ENCODE data around the gene ZNF467.

DNA sequence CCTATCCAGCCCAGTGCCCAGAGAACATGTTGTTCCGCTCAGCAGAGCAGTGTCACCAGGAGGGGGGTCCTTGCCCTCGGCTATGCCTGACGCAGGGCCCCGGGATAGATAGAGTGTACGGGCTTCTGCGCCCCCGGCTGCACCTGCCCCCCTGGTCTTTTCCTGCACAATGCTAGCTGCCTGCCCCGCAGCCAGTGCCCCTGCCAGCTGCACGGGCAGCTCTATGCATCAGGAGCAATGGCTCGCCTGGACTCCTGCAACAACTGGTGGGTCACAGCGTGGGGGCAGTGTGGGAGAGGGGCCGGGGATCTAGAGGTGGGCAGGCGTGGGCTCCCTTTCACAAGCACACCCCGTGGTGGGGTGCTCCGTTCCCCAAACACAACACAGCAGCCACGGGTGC, 33.3 kb upstream of the ZNF467 start:
- TF ChIP-seq, protein P1, sequence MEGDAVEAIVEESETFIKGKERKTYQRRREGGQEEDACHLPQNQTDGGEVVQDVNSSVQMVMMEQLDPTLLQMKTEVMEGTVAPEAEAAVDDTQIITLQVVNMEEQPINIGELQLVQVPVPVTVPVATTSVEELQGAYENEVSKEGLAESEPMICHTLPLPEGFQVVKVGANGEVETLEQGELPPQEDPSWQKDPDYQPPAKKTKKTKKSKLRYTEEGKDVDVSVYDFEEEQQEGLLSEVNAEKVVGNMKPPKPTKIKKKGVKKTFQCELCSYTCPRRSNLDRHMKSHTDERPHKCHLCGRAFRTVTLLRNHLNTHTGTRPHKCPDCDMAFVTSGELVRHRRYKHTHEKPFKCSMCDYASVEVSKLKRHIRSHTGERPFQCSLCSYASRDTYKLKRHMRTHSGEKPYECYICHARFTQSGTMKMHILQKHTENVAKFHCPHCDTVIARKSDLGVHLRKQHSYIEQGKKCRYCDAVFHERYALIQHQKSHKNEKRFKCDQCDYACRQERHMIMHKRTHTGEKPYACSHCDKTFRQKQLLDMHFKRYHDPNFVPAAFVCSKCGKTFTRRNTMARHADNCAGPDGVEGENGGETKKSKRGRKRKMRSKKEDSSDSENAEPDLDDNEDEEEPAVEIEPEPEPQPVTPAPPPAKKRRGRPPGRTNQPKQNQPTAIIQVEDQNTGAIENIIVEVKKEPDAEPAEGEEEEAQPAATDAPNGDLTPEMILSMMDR (IDR thresholded peaks at IDR 0.05), result no peak
- TF ChIP-seq POLR2A (IDR thresholded peaks at IDR 0.05), result no peak

Measured in testis (tissue), 2 donors.